RPMI8226 (cell line): ENCODE data around the gene DHRS12.

Experiments used
- DNase-seq: peaks from one replicate; pipeline ENCODE4 v3.0.0-alpha.2; 2015

DHRS12 gene

DNA sequence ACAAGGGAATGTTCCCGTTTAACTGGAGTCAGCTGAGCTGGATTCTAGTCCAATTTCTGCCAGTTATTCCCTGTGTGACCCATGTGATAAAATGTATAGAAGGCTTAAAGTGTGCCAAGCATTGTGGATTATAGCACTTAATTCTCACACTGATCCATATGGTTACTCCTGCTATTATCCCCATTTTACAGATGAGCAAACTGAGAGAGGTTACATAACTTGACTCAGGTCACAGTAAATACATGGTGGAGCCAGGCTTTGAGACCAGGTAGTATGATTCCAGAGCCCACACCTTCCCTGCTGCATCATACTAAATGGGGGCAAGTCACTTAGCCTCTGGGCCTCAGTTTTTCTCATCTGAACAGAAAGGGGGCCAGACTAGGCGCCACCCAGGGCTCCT lies 2.0 kb upstream of the DHRS12 start:
- DNase-seq = no peak

DNA sequence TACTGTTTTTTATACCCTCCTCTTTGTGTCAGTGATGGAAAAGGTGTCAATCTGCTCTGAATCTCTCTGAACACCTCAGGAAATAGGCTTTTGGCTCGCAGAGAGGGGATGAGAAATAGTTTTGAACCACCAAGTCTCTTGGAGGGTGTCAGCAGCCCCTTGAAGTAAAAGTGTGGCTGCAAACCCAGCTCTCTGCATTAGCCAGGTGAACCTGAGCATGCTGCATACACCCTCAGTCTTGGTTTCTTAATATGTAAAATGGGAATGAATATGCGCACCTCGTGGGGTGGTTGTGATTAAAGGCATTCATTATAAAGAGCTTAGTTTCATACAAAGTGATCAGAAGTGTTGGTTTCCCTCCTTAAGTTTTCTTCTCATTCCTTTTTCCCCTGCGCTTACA lies 1.4 kb upstream of the DHRS12 start:
- DNase-seq = no peak

DNA sequence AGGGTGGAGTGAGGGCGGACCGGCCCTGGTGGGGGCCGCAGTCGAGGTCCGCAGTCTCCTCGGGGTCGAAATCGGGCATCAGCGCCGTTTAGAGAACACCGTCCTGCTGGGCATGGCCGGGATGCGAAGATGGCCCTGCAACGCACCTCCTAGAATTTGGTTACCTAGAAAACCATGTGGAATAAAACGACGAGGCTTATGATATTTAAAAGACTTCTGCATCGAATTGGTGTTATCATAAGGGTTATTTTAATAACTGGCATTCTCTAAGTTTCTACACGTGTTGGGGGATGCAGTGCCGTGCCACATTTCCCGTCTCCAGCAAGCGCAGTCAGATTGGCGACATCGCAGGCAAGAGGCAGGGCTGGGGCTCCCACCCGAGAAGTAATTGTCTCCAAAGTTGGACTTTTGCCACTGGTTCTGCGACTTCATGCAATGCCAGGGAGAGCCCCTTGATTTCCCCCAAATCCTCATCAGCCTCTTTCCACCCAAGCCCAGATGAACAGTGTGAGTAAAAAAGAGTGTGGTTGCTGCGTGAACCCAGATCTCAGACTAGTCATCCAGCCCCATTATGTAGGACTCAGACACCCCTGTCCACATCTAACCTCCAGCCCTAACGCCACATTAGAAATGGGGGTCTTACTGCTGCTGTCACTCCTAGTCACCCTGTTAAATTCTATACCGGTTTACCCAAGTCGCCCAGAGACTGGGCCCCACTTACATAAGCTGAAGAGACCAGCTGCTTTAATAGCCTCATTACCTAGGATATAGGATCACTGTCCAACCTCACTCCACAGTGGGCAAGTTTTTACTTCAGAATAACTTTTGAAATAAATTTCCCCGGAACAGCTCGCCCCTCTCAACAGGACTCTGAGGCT lies 571 bp upstream of the DHRS12 start:
- peak; percentile 12 for DNase-seq

DNA sequence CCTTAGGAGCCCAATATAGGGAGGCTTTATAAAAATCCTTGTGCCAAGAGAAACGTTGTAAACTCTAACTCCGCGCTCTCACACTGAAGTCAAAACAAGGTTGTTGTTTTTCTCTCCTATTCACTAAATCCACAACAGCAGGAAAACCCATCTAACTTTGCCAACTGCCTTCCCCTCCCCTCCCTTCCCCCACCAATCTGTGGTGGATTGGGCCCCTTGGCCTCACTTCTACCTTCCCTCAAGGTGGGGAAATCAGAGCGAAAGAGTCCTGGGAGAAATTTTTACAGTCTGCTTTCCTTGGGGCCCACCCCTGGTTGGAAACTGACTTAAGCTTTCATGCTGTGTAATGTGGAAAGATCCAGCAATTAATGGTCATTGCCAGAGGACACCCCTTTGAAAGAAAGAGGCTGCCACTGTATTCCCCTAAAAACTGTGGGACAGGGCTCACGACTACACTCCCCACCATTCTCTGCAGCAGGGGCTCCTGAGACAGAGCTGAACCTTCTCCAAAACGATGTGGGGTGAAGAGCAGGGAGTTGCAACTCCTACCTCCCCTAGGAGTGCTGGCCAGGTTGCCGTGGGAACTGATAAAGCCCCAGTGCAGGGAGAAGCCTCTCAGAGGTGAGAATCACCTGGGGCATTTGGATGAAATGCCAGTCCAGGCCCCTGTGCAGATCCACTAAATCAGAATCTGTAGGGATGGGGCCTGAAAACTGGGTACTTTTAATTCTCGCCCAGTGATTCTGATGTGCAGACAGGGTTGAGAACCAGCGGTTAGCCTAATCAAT lies 1.1 kb downstream of the DHRS12 start:
- peak; percentile 9 for DNase-seq

DNA sequence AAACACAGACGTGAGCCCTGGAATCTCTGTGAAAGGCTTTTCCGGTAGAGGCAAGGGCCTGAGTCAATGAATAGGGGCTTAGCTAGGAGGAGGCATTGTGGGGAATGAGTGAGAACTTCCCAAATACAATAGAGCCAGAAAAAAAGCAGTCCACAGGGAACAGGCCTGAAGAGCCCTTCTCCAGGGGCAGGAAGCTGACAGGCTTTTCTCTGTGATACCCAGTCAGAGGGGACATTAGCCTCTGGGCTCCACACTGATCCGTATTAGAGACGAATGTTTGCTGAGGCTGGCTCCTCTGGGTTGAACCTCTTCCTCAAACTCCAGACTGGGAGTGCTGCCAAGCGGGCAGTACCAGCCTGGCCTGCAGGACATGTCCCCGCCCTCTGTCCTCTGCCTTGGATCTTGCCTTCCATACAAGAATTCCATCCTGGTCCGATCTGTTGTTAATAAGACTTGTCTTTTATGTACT lies 2.3 kb downstream of the DHRS12 start:
- no peak for DNase-seq

DNA sequence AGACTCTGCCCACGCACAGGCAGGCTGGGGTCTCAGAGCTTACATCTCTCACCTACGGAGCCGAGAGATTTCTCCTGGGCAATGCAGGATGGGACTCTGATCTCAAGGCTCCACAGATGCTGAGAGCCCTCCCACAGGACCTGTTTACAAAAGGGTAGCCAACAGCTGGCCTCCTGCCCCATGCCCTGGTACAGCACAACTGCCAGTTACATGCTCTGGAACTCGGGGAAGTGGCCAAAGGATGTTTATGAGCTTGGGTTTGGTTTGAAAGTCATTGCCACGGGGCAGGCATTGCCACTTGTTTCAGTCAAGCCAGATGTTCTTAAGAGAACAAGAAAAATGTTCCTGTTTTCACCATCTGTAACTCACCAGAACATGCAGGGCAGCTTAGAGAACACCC lies 3.5 kb downstream of the DHRS12 start:
- peak; percentile 16 for DNase-seq

DNA sequence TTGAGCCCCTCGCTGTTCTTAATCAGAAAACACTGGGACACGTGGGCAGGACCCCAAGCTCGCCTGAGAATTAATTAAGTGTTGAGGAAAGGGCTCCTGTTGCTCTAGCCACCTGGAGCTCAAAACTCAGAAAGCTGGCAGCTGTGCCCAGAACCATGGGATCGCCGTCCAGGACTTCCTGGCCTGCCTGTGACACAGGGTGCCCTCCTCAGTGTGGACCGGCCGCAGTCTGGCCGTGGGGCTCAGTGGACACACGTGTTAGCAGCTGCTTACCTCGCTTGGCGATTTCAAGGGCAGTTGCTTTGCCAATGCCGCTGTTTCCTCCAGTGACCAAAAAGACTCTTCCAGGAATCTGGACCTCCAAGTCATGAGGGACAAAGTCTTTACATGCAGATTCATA lies 4.7 kb downstream of the DHRS12 start:
- no peak for DNase-seq

DNA sequence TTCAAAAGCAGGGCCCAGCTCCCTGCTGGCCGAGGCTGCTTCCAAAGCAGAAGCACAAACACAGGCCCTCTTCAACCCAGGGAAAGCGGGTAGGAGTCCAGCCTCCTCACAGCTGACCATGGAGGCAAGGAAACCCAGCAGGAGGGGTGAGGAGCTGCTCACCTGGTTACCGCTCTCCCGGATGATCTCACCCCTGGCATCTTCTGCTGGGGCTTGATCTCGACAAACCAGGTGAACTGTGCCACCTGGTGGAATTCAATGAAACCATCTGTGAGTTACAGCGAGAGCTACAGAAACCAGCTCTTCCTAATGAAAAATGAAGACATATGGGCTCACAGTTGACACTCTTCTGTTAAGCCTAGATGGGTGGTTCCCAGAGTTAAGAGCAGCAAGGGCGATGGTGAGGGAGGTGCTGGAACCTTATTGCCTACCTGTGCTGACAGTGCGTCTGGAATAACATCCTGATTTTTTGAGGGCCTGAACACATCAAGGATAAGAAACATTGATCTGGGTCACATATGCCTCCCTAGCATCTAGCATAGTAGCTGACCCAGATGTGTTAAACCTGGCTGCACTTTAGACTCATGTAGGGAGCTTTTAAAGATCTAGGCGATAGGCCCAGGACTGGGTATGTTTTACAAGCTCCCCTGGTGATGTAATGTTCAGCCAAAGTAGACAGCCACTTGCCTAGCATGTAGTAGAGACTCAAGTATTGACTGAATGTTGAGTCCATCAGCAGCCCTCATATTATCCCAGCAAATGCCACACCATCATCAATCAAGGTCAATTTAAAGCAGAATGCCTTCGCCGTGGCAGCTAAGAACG lies 6.1 kb downstream of the DHRS12 start:
- peak; percentile 63 for DNase-seq

DNA sequence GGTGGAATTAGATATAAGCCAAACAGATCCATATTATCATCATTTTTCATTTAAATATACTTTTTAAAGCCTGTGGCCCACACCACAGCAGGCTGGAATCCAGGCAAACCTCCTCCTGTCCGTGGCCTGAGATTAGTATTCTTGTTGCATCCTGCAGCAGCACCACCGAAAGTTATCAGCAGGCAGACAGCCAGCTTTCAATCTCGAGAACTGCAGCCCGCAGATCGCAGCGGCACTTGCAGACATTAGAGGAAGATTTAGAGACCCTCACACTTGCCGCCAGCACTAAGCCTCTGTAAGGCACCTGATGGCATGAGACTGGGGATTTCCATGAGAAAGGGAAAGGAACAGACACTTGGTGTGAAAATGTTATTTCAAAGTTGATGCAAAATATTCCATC lies 7.4 kb downstream of the DHRS12 start:
- no peak for DNase-seq

DNA sequence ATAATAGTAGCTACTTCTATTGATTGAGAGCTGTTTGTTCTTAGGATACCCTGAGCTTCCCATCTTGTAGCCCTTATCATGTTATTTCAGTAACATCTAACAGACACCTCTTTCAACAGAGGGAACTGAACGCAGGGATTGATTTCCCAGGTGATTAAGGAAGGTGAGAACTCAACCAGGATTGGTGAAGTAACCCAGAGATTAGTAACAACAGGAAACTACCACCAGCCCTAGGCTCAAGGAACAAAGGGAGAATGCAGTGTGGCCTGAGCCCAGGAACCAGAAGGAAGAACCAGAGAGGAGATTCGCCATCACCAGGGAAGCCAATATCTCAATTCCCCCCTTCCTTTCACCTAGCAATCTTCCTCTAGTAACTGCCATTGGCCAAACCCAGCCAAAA lies 8.5 kb downstream of the DHRS12 start:
- no peak for DNase-seq

DNA sequence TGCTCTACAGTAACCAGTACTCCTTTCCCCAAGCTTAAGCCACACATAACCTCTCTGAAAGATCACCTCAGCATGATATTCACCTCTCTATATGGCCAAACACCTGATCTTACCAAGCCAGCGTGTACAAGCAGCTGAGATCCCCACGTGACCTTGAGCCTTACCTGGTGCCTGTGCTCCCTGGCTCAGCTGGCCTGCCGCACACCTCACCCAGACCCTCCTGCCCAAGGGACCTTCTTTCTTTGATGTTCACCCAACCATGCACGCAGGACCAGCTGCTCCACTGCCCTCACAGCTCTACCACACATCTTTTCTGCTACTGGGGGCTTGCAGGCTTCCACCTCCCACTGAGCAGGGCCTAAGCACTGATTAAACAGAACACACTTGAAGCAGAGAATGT lies 9.0 kb downstream of the DHRS12 start:
- DNase-seq = no peak

DNA sequence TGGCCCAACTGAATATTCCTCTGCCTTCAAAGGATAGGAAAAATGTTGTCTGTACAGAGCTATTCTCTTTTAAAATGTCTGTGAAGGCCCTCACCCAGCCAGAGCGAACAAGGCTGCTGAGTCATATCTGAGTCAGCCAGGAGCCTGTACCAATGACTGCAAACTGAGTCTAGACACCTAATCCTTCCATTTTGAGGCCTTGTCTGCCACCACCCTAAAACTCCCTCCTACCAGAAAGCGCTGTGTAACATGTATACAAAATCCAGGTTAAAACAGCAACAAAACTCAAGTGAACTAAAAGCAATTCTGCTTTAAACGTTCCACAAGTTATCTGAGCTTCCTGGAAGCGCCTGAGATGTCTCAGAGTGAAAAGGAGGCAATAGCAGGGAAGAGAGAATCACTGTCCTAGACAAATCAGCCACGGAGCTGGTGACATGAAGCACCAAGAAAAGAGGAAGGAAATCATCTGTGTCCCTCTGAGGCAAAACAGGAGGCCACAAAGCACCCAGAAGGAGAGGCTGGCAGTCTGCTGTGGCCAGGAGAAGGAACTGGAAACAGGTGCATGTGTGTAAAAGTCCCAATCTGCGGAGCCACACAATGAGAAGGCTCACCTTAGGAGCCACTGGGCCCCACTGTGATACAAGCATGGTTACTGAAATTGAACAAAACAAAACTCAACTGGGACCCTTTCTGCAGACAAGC lies 10.2 kb downstream of the DHRS12 start:
- DNase-seq = peak; percentile 56

DNA sequence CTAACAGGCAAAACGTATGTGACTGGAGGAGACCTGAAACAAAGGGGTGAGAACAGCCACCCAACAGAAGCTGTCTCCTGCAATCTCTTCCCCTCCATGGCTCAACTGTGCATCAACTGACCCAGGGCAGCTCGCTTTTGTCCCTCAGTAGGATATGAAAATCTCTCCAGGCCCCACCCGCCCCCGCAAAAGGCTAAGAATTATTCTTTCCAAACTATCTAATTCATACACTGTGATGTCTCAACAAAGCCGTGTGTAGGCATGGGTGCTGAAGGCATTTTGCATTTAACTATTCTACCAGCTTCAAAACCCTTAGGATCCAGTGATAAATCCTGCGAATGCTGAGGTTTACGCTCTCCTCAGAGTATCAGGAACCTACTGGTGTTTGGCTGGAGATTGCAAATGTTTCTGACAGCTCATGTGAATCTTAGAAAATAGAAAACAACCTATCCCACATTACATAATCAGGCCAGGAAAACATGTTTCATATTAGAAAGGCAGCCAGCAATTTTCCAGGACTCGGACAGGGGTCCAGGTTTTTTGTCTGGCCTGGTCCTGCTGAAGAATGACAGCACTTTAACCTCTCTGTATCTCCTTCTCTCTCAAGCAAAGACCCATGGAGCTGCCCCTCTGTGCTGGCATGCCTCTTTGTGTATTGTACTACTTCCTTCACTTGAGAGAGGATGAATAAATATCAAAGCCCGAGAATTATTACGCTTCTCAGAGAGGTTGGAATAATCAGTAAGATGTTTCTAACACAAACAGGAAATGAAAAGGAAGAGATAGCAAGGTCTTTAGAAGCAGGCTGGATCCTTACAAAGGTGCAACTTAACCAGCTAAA lies 17.3 kb downstream of the DHRS12 start:
- no peak for DNase-seq

DNA sequence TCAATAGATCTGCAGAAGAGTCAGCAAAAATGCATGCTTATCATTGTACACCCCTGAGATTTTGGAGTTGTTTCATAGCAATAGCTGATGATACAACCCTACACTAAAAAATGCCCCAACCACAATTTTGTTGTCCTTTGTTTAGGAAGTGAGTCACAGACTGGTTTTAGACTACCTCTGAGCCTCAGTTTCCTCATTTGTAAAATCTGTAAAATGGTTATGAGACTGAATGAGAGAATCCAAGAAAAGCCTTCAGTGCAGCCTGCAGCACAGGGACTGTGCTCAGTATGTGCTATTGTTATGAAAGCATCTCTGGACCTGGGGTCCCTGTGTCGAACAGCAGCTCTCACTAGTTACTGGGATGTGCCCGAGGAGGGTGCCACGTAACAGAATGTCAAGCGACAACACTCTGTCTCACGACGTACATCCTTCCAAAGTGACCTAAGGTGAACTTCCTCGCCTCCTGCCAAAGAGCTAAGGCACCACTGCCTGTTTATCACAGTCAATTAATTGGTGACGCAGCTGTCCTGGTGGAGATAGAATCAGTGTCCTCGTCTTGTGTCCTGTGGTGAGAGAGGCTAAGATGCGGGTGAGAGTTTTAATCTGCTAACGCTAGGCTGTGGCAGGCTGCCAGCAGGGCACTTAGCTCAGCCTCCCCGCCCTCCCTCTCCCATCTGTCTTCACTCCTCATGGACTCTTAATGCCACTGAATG lies 18.1 kb downstream of the DHRS12 start:
- peak; percentile 11 for DNase-seq

DNA sequence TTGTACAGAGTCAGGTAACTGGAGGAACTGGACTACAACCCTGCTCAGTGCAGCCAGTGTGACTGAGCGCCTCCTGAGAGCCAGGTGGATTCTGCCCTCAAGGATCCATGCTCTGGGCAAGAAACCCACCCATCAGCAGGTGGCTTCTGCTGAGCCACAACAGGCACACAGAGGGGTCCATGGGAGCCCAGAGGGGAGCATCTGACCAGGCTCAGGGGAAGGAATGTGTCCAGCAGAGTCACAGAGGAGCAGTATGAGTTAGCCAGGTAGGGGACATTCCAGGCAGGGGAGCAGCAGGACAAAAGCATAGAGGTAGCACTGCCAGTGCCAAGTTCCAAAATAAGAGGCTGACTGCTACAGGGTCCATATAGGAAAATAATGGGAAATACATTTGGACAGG lies 19.9 kb downstream of the DHRS12 start:
- DNase-seq = no peak

DNA sequence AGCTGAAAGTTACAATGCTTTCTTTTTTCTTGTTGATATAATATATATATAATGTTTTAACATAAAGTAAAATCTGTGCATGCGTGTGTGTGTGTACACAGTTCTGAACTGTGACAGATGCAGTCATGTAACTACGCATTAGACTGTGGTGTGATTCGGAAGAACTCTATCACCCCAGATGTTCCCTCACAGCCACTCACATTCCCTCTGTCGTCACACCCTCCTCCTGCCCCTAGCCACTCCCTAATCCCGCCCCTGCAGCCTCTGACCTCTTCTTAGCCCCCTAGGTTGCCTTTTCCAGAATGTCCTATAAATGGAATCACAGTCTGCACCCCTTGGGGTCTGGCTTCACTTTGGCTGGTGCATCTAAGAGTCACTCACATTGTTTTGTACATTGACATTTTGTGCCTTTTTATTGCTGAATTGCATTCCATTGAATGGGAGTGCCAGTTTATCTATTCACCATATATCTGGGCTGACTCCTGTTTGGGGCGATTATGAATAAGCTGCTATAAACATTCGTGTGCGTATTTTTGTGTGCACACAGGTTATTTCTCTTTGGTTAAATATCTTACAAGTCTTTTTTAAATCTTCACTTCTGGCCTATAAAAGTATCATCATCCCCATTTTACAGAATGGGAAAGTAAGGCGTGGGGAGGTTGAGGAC lies 20.4 kb downstream of the DHRS12 start:
- no peak for DNase-seq

DNA sequence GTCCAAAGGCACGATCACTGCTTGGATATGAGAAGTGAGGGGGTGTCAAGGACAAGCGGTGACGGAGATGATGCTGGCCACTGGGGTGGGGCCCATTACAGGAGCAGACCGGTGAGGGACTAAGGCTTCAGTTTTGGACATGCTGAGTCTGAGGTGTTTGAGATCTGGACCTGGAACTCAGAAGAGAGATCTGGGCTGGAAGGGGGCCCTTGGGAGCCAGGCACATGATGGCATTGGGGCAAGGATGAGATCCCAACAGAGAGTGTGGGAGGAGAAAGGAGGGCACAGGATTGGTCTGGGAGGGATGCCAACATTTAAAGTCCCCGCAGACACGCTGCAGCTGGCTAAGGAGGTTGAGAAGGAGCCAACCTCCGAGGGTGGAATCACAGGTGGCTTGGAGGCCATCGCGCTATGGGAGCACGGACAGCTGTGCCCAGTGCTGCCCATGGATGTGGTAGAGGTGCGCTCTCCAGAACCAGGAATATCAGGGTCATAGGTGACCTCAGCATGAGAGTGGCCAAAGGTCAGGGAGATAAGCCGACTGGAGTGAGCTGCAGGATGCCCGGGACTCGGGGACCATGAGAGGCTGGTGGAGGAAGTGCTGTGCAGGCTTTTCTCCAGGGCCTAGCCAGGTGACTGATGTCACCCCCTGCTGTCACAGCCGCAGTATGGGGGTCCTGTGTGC lies 21.8 kb downstream of the DHRS12 start:
- no peak for DNase-seq

DNA sequence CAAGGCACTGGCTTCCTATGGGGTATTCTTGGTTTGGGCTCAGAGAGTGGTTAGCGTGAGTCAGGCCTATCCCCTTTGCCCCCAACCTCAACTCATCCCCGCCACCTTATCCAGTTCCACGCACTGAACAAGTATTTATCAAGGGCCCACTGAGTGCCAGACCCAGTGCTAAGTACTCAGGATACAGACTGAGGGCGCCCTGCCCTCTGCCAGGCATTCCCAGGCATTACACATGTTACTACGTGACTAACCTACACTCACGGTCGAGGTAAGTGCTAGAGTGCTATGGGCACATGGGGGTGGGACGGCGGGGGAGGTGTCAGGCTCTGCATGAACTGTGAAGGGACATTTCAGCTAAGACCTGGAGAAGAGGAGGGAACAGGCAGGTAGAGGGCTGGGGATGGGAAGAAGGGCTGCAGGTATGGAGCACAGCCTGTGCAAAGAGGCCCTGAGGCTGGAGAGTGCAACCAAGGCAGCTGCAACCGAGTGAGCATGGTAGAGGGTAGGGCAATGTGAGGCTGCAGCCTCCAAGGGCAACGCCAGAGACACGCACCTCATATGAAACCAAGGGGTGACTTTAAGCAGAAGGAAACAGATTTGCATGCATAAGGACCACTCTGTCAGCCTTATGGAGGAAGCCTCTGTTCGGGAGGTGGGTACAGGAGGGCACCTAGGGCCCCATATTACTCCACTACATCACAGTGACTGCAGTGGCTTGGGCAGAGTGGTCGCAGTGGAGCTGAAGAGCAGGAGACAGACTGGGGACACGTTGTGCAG lies 22.5 kb downstream of the DHRS12 start:
- peak; percentile 18 for DNase-seq

DNA sequence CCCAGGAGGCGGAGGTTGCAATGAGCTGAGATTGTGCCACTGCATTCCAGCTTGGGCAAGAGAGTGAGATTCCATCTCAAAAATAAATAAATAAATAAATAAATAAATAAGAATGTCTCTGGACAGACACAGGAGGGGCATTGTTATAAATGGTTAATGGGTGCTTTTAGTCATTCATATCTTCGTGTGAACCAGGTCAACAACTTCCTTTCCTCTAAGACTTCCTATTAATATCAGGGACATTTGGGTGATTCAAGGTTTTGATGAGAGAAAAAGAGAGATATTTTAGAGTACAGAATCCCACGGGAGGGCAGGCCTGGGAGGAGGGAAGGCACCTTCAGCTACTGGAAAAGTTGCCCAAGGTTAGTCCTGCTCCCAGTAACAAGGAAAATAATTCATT lies 23.9 kb downstream of the DHRS12 start:
- DNase-seq = no peak
